Right renal pelvis (tissue), 4 donors: ENCODE measurements around the gene ADAM10. TPM values are rescaled to one million over a fixed set of nuclear protein-coding genes. Genes with fewer than 3 reads are reported as not detected.

ENCODE experiments used
- DNase-seq, 4 donors: peaks; one replicate each; pipeline ENCODE4 v3.0.0-alpha.2; 2013; ENCODE audit warnings: low read depth in 4 of 4, low spot score in 3 of 4, missing footprints in 1 of 4
- polyA plus RNA-seq, 4 donors: library from polyadenylated mRNA; unstranded; fragments of 120-200 nt; gene quantifications; one replicate each; pipeline ENCODE4 v1.2.1, GENCODE V29; 2013; ENCODE audit not compliant: insufficient read length in 4 of 4

ADAM10 gene
- polyA plus RNA-seq, 4 donors = 241 to 286 (median 271) TPM

DNA sequence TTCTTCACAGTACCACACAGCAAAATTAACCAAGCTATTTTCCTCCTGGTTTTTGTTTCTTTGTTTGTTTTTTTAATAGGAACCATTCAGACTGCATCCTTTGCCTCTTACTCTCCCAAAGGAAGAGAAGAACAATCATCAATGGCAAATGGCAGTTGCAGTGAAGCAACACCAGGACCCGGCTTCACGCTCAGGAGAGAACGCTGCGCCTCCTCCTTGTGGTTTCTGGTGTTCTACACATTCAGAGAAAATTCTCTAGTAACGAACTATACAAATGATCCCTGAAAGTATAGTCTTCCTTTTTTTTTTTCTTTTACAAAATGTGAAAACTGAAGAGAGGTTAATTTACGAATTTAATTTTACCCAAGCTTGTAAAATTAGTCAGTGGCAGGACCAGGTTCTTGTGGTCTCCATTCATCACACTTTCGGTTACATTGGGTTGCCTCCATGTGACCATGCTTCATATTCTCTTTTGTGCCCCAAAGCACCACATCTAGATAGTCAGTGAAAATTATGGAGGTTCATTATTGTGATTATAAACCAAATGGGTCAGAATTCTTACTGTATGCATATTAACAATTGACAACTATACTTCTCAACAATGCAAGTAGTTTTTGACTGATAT lies 11.0 kb upstream of the ADAM10 start:
- no peak for DNase-seq

DNA sequence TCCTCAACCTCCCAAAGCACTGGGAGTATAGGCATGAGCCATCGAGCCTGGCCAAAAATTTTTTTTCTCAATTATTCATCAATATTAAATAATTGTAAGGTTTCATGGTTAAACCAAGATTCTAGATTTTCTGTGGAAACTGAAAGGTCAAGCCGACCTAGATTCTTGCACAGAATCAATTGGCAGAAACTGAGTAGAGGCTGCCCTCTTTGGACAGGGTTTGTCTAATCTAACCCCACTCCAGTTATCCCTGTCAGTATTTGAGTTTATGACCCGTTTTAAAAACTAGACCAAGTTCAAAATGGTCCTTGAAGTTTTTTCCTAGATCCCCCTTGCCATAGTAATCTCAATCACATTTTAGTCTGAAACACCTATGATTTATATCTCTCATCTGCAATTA lies 8.6 kb upstream of the ADAM10 start:
- DNase-seq = no peak

DNA sequence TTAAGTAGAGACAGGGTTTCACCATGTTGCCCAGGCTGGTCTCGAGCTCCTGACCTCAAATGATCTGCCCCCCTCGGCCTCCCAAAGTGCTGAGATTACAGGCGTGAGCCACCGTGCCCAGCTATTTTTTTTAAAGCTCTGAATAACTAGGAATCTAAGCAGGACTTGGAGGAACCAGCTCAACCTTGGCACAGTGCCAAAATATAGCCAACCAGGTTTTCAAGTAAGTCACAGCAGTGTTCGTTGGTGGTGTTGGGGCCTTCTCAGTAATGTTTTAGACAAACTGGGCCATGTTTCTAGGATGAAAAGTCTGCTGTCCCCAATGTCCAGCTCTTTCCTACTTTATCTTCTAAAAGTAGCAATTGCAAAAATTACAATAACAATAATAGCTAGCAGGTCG lies 6.4 kb upstream of the ADAM10 start:
- no peak for DNase-seq

DNA sequence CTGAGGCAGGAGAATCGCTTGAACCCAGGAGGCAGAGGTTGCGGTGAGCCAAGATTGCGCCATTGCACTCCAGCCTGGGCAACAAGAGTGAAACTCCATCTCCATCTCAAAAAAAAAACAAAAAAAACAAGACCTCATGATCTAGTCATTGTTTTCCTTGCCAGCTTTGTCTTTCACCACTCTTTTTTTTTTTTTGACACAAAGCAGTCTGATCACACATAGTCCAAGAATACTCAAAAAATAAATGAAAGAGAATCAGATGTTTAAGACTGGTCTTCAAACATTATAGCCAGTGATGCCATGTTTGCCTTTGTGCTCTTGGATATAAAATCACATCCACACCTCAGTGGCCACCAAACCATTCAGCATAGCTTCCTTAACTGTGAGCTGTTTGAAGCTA lies 5.8 kb upstream of the ADAM10 start:
- DNase-seq = no peak

DNA sequence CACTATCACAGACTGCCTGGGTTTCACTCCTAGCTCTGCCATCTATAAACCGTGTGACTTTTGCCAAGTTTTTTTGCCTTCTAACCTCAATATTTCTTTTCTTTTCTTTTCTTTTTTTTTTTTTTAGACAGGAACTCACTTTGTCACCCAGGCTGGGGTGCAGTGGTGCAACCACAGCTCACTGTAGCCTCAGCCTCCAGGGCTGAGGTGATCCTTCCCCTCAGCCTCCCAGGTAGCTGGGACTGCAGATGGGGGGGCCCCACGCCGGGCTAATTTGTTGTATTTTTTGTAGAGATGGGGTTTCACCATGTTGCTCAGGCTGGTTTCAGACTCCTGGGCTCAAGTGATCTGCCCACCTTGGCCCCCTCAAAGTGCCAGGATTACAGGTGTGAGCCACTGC lies 3.2 kb upstream of the ADAM10 start:
- no peak for DNase-seq

DNA sequence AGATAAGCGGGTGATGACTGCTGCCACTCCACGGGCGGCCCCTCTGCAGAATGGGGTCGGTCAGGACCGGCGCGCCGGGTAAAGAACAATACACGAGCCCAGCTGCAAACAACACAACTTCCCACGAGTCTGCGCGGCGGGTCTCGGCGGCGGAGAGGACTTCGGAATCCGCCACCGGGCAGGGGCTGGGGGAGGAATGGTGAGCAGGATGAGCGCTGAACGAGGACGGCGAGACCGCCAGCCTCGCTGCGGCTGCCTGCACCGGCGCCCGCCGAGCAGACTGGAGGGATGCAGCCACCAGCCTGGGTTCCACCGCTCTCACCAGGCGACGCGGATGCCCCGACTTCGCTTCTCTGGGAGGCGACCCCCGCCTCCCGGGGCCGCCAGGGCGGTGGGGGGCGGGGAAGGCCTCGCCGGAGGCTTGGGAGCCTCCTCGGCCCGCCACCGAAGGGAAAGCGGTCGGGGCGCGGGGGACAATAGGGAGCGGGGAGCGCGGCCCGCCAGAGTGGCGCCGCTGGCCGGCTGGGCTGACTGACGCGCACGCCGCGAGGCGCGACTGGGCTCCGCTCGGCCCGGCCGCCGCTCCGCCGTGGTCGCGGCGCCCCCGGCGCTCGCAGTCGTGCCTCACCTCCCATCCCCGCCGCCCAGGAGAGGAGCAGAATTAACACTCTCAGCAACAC lies 515 bp downstream of the ADAM10 start:
- DNase-seq = peak in 2 of 4 donors; percentile 33 to 50

DNA sequence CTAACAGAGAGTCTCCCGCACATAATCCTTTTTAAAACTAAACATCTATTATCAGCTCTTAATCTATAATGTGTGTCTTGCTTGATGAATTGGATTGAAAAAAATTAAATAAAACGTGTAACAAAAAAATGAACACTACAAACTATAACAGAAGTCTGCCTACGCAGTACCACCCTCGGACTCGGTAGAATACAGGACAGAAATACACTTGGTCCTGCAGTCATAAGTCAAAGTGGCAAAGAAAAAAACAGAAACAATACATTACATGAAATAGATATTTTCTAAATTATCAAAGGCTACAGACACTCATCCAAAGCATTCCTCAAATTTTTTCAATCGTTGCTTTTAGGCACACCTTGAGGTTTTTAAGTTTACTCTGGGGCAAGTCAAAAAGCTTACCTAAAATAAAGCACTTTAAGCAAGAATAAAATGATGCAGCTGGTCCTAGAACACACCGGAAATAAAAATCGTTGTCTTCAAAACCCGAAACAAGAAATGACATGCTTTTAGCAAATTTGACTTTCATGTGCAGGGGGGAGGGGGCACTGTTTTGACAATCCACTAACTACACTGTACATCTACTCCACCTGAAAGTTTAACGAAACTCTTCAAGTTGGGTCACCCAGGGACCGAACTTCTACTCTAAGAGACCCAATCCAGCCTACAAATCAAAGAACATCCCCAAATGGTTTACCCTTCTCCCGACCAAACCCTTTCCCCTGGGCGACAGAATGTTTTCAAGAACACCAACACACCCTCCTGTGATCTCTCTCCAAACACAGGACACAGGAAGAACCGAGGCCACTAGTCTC lies 1.3 kb downstream of the ADAM10 start:
- DNase-seq = peak in 1 of 4 donors; percentile 31

DNA sequence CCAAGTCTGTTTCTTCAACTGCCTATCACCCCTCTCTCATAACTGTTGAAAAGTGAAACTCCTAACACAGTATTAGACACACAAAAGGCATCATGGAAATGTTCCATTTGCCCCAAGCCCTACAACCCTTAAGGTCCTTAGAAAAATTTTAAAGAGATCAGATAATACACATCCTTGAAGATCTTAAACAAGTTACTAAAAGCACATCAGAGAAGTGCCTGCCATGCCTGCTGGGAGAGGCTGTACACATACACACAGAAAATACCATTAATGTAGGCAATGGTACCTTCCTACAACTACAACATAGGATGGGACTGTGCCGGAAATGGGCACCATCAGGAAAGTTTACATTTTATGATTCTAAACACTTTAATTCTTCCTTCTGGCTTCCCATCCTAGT lies 3.3 kb downstream of the ADAM10 start:
- no peak for DNase-seq

DNA sequence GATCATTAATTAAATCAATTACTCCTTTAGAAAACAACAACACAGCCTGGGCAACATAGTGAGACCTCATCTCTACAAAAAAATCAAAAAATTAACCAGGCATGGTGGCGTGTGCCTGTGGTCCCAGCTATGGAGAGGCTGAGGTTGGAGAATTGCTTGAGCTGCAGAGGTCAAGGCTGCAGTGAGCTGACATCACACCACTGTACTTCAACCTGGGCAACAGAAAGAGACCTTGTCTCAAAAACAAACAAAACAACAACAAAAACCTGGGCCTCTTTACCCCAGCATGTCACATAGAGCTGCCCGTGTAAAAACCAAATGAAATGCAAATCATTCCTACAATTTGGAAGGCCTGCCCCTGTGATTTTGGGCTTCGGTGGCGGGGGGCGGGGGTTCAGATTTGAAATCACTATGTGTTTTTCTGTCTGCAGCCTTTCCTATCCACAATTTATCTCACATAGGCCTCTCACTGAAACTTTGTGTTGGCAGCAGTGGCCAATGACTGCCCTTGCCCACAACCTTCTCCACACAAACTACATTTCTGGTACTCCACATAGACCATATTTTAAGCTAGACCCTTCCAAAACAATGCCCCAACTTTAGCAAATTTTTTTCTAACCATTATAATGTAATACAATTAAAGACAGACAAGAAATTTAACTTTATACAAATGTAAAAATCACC lies 6.5 kb downstream of the ADAM10 start:
- no peak for DNase-seq

DNA sequence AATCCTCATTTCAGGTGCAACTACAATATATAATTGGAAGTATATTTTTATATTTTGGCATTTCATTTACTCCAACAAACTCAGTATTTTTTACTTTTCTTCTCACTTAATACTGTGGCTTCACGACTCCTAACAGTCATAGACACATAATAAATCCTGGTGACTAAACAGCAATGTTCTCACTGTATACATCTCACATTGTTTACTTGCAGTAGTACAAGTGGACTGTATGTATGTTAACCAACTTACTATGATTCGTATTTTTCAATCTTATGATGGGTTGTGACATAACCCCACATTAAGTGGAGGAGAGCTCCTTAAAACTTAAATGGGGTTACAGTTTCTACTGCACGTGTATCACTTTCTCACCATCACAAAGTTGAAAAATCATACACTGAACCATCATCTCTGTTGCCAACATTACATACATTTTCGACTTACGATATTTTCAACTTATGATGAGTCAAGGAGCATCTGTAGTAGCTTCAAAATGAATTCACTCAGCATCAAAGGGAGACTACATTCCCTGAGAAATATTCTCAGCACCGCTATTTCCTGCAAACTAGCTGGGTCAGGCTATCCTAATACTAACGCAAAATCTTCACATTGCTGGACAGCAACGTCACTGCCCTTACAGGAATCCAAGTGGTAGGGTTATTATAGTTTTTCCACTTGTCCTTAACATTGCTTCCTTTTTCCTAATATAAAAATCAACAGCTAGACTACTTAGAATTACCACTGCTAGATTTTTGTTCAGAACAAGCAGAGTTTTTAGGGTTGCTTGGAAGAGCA lies 7.3 kb downstream of the ADAM10 start:
- DNase-seq = no peak

DNA sequence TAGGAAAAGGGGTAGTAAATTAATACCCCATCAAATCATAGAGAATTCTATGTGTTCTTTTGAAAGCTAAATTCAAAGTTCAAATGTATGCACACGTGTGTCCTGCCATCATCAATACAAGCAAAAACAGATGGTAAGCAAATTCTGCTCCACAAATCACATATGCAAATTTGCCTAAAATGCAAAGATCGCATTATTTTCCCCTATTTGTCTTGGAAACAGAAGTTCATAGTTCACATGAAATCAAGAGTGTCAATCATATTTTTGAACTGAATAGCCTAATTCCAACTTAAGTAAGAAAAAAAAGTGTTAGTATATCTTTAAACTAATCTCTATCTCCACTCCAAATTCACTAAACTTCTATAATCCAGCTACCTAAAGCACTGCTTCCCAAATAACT lies 8.5 kb downstream of the ADAM10 start:
- DNase-seq = no peak

DNA sequence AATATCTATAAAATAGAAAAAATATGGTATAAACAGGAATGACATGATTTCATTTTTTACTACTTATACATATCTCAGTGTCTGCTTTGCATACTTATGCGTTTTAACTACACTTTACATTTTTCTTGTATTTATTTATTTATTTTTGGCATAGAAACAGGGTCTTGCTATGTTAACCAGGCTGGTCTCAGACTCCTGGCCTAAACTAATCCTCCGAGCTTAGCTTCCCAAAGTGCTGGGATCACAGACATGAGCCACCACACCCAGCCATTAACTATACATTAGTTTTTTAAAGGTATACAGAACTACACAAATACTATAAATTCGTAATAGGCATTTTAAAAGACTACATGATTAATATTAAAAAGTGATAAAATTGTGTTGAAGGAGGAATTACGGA lies 9.1 kb downstream of the ADAM10 start:
- no peak for DNase-seq

DNA sequence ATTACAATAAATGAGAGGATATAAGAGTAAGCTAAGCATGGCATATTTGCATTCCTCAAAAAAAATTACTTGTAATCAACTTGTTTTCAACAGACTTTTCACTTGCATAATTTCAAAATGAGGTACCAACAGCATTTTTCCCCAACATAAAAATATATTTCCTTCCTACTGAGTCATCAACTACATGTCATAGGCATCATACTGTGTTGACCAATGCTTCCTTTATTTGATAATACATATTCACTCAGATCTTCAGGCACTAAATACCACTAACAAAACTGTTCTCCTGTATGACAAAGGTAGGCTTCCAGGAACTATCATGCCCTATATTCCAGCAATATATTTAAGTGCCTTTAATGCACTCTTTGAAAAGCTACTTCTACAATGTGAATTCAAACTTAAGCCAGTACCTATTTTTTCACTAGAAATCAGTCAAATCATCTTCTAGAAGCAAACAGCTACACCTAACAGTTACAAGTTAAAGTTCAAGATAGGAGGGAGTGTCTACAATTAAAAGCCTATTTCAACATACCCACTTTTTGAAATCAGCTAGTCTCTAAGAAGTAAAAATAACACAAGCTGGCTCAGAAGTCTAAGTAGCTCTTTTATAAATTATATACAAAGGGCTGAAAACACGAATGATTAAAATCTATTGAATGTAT lies 11.3 kb downstream of the ADAM10 start:
- no peak for DNase-seq

DNA sequence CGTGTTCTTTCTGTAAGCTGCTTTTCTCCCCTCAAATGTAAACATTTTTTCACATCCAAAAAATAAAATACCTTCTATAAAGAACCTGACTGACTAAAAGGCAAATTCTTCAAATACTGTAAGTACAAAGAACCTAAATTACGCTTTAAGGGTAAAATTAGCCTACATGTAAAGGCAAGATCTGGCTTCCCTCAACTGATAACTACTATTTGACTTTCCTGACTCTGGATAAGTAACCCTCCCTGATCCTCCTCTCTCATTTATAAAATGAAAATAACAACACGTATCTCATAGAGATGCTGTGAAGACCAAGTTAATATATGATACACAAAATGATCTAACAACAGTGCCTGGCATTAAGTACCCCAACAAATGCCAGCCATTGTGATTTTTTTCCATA lies 12.2 kb downstream of the ADAM10 start:
- DNase-seq = no peak

DNA sequence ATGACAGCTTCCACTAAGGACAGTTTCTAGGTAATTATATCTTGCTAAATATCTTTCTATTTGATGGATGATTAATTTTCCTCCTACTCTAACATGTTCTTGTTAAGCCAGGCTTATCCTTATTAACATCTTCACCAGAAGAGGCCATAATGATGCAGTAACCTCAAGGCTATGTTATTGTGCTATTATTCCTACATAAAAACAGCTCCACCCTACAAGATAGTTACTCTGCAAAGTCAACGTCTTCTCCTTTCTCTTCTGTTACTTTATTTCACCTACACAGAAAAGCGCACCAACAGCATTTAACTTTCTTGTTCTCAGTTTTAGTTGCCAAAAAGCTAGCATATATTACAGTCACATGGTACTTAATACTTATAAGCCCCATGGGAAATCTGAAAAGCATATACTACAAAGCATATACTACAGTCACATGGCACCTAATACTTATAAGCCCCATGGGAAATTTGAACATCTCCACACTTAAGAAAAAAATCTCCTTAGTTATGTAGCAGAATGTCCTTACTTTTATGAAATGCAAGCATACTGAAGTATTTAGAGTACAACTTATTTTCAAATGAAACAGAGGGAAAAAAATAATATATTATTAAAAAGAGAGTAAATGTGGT lies 13.4 kb downstream of the ADAM10 start:
- no peak for DNase-seq

DNA sequence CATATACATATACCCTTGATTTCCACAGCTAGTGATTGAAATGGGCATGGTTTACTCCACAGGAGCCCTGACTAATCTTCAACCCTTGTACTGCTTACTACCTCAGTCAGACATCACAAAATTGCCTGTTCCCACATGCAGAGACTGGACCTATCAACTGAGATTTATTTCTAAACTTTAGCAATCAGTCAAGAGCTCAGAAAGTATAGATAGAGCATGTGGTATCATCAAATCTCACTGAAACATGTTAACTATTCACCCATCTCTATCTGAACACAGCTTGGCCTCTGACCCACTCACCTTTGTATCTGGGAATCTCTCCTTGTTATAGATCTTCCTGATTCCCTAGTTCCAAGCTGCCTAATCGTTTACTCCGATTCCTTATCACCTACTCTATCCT lies 14.6 kb downstream of the ADAM10 start:
- DNase-seq = no peak

DNA sequence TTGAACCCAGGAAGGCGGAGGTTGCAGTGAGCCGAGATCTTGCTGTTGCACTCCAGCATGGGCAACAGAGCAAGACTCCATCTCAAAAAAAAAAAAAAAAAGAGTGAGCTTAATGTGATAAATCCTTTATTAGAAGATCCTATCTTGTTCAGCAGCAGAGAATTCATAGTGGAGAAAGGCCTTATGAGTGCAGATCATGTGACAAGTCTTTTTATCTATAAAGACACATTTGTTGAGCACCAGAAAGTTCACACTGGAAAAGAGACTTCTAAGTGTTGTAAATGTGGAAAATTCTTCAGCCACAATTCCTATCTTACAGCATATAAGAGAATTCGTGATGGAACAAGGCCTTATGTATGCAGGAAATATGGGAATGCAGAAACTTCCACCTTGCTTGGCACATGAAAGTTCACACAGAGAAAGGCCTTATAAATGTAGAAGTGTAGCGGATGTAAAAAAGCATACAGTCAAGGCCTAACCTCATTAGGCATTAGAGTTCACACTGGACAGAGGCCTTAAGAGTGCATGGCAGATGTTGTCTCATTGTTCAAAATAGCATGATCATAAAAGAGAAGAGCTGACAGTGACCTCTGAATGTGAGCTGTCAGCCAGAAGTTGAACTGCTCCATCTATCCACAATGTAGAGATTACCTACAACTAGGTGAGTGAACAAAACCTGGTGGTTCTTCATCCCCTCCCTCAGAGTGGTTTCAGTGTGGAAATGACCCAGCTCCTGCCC lies 16.7 kb downstream of the ADAM10 start:
- no peak for DNase-seq

DNA sequence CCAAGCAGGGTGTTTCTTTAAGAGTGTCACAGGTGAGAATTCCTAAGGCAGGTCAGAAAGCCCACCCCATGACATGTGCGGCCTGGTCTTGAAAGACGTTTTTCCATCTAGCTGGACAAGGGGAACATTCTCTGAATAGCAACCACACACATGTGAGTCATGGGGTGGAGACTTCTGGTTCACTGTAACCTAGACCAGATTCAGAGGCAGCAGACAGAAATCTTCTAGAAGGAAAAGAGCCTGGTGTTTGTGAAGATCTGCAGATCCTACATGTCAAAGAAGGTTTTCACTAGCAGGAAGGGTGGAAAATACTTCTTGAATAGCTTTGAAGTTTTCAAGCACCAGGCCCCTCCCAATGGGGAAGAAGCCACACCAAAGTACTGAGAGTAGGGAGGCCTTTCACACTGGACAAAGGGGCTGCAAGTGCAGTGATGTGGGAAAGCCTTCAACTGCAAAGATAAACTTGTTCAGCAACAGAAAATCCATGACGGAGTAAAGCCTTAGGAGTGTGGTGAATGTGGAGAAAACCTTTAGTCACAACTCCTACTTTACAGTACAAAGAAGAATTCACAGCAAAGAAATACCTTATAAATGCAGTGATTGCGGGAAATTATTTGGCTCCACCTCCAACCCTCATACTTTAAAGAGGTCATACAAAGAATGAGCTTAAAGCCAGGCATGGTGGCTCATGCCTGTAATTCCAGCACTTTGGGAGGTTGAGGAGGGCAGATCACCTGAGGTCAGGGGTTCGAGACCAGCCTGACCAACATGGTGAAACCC lies 17.6 kb downstream of the ADAM10 start:
- no peak for DNase-seq
